CD14-positive monocyte (primary cell): ENCODE results near the gene ACTN4. TPM values are rescaled to one million over a fixed set of nuclear protein-coding genes. Genes with fewer than 3 reads are reported as not detected.

Experiments
- DNase-seq, 3 donors: peaks; one replicate each; pipeline ENCODE4 v3.0.0-alpha.2; 2011 to 2022
- H2AFZ ChIP-seq: 2 replicates; pipeline ENCODE4 v1.6.0; 2012; ENCODE audit warnings: mild to moderate bottlenecking, low read depth, low read length, inconsistent platforms; ENCODE audit not compliant: insufficient read depth, poor library complexity, severe bottlenecking
- H3K27ac ChIP-seq, 2 donors: 1 replicate in 1 of 2; 2 replicates in 1 of 2; pipeline ENCODE4 v1.5.1; 2012 to 2013; ENCODE audit warnings: low read length in 2 of 2, control low read depth in 1 of 2, inconsistent platforms in 1 of 2, low read depth in 1 of 2, mild to moderate bottlenecking in 1 of 2
- H3K27me3 ChIP-seq, 2 donors: one replicate each; pipeline versions ENCODE4 v1.6.0 to v1.6.1; 2011 to 2013; ENCODE audit warnings: low read length in 2 of 2; ENCODE audit not compliant: control insufficient read depth in 2 of 2, insufficient read depth in 2 of 2
- H3K36me3 ChIP-seq, 2 donors: replicated peaks in 1 of 2; 1 replicate in 1 of 2; 2 replicates in 1 of 2; pipeline versions ENCODE4 v1.5.1 to v1.6.1; 2012 to 2013; ENCODE audit warnings: low read length in 2 of 2, control low read depth in 1 of 2, inconsistent platforms in 1 of 2, mild to moderate bottlenecking in 1 of 2; ENCODE audit not compliant: insufficient read depth in 2 of 2, control insufficient read depth in 1 of 2
- H3K4me1 ChIP-seq, 2 donors: 1 replicate in 1 of 2; 2 replicates in 1 of 2; pipeline versions ENCODE4 v1.5.1 to v1.6.1; 2012 to 2013; ENCODE audit warnings: low read length in 2 of 2, control low read depth in 1 of 2, inconsistent platforms in 1 of 2, mild to moderate bottlenecking in 1 of 2, moderate library complexity in 1 of 2; ENCODE audit not compliant: insufficient read depth in 2 of 2, control insufficient read depth in 1 of 2
- H3K4me2 ChIP-seq: replicated peaks from 2 replicates; pipeline ENCODE3; 2012; ENCODE audit warnings: low read length, moderate library complexity, mild to moderate bottlenecking; ENCODE audit not compliant: poor library complexity, severe bottlenecking; ENCODE audit errors: extremely low read depth
- H3K4me3 ChIP-seq, 3 experiments: fragments of 200-600 bp in 1 of 3; sonication (generic) in 1 of 3; replicated peaks in 1 of 3; 1 replicate in 2 of 3; 2 replicates in 1 of 3; pipeline ENCODE4 v1.5.1; 2011 to 2013; ENCODE audit warnings: low read length in 3 of 3, mild to moderate bottlenecking in 3 of 3, control low read depth in 2 of 3, low read depth in 2 of 3, inconsistent platforms in 1 of 3, moderate library complexity in 1 of 3
- H3K79me2 ChIP-seq: 2 replicates; pipeline ENCODE4 v1.6.0; 2012; ENCODE audit warnings: mild to moderate bottlenecking, control low read depth, inconsistent platforms, low read length, moderate library complexity; ENCODE audit not compliant: insufficient read depth
- H3K9ac ChIP-seq: 2 replicates; pipeline ENCODE4 v1.6.0; 2017; ENCODE audit warnings: low read length, mild to moderate bottlenecking; ENCODE audit not compliant: insufficient read depth, poor library complexity, severe bottlenecking
- H3K9me3 ChIP-seq, 2 donors: replicated peaks in 1 of 2; 1 replicate in 1 of 2; 2 replicates in 1 of 2; pipeline versions ENCODE4 v1.5.1 to v1.6.1; 2012 to 2013; ENCODE audit warnings: low read length in 2 of 2, control low read depth in 1 of 2; ENCODE audit not compliant: control insufficient read depth in 1 of 2, insufficient read depth in 1 of 2
- H4K20me1 ChIP-seq: 2 replicates; pipeline ENCODE4 v1.6.0; 2012; ENCODE audit warnings: mild to moderate bottlenecking, low read length, control low read depth, moderate library complexity; ENCODE audit not compliant: insufficient read depth
- H3K27ac Mint-ChIP-seq, 7 donors: one replicate each; pipeline ENCODE4 v1.8.0; 2020; ENCODE audit warnings: mild to moderate bottlenecking in 7 of 7, mixed read lengths in 7 of 7, moderate library complexity in 6 of 7, inconsistent platforms in 2 of 7
- H3K27me3 Mint-ChIP-seq, 3 donors: one replicate each; pipeline ENCODE4 v1.8.0; 2021 to 2022; ENCODE audit warnings: low read depth in 3 of 3, mild to moderate bottlenecking in 3 of 3, mixed read lengths in 3 of 3, moderate library complexity in 3 of 3, inconsistent platforms in 1 of 3
- H3K36me3 Mint-ChIP-seq, 2 donors: one replicate each; pipeline ENCODE4 v1.8.0; 2020; ENCODE audit warnings: mixed read lengths in 2 of 2, inconsistent platforms in 1 of 2, mild to moderate bottlenecking in 1 of 2
- H3K4me1 Mint-ChIP-seq: one replicate; pipeline ENCODE4 v1.8.0; 2020; ENCODE audit warnings: mild to moderate bottlenecking, mixed read lengths
- H3K4me3 Mint-ChIP-seq, 2 donors: one replicate each; pipeline ENCODE4 v1.8.0; 2020; ENCODE audit warnings: mild to moderate bottlenecking in 2 of 2, mixed read lengths in 2 of 2, moderate library complexity in 1 of 2
- H3K9me3 Mint-ChIP-seq, 7 donors: one replicate each; pipeline ENCODE4 v1.8.0; 2020 to 2022; ENCODE audit warnings: mixed read lengths in 7 of 7, mild to moderate bottlenecking in 6 of 7, moderate library complexity in 6 of 7, inconsistent platforms in 2 of 7
- WGBS: methylation state at CpG from one replicate; pipeline ENCODE4 v1.1.5; 2013; ENCODE audit warnings: missing lambda C conversion rate; ENCODE audit not compliant: insufficient coverage; 5-methylcytosine and 5-hydroxymethylcytosine counted together
- intact Hi-C, 2 donors: fragments of 100-400 bp; cut with micrococcal nuclease; formaldehyde crosslinking; loops; one replicate each; pipeline versions ENCODE4 v1.15.0 to v1.15.1; 2023
- polyA plus RNA-seq, 3 donors: library from polyadenylated mRNA; depleted of rRNA in 1 of 3; unstranded in 2 of 3; stranded (reverse) in 1 of 3; fragments of 300-500 nt in 2 of 3; fragments of >200 nt in 1 of 3; fragmentation: Illumina TruSeq in 2 of 3; gene quantifications; 1 replicate in 2 of 3; 2 replicates in 1 of 3; pipeline ENCODE4 v1.2.3, GENCODE V29; 2012 to 2021
- TF ChIP-seq, protein P1 (sequence below): fragments of 200-600 bp; IDR thresholded peaks from one replicate; pipeline ENCODE4 v1.8.0; 2022; ENCODE audit warnings: antibody characterized with exemption, mild to moderate bottlenecking

ACTN4 gene
- polyA plus RNA-seq, 3 donors = 8.4 to 177 (median 16.0) TPM

DNA sequence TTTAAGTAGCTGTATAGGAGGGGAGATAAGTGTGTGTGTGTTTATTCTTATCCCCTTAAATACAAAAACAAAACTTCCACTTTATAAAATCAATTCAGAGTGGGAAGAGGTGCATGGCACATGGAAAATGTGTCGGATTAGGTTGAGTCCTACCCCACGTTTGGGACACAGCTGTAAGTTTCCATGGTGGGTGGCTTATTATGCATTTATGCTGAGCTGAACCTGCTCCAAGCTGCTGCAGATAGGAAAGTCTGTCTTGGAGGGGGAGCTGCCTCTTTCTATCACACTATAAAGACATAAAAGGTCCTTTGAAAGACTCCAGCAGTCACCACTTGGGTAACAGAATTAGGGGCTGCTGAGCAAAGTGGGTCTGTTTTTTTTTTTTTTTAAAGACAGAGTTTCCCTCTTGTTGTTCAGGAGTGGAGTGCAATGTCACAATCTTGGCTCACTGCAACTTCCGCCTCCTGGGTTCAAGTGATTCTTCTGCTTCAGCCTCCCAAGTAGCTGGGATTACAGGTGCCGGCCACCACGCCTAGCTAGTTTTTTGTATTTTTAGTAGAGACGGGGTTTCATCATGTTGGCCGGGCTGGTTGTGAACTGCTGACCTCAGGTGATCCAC lies 15.2 kb downstream of the ACTN4 start:
- Mint-ChIP-seq H3K4me3 (no peak overlapping the region), H3K27ac (peak overlapping the region; percentile 62 to 88 (median 77)), H3K27me3 (no peaks in the 10 kb centered on the region), H3K36me3 (peaks cover 18 to 29% of the 10 kb centered on the region in 2 donors), H3K9me3 (no peaks in the 10 kb centered on the region), H3K4me1 (peaks cover 71% of the 10 kb centered on the region)
- Histone ChIP-seq H3K36me3 (peaks cover 0 to 15% of the 10 kb centered on the region in 2 donors), H3K79me2 (peaks cover 100% of the 10 kb centered on the region), H3K9me3 (no peaks in the 10 kb centered on the region), H2AFZ (no peak overlapping the region), H4K20me1 (peaks cover 97% of the 10 kb centered on the region), H3K4me3 (peak overlapping the region in 1 of 3 experiments; percentile 4), H3K4me2 (peak overlapping the region; percentile 8), H3K27me3 (no peaks in the 10 kb centered on the region), H3K4me1 (peaks cover 57 to 67% of the 10 kb centered on the region in 2 donors), H3K9ac (no peak overlapping the region), H3K27ac (peak overlapping the region in 1 of 2 donors; percentile 68)
- intact Hi-C loops = no loop called here
- 74% methylated on average over 2 of the region's 7 CpGs for WGBS
- TF ChIP-seq, protein P1, sequence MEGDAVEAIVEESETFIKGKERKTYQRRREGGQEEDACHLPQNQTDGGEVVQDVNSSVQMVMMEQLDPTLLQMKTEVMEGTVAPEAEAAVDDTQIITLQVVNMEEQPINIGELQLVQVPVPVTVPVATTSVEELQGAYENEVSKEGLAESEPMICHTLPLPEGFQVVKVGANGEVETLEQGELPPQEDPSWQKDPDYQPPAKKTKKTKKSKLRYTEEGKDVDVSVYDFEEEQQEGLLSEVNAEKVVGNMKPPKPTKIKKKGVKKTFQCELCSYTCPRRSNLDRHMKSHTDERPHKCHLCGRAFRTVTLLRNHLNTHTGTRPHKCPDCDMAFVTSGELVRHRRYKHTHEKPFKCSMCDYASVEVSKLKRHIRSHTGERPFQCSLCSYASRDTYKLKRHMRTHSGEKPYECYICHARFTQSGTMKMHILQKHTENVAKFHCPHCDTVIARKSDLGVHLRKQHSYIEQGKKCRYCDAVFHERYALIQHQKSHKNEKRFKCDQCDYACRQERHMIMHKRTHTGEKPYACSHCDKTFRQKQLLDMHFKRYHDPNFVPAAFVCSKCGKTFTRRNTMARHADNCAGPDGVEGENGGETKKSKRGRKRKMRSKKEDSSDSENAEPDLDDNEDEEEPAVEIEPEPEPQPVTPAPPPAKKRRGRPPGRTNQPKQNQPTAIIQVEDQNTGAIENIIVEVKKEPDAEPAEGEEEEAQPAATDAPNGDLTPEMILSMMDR = no peak
- DNase-seq = peak in 1 of 3 donors; percentile 27

DNA sequence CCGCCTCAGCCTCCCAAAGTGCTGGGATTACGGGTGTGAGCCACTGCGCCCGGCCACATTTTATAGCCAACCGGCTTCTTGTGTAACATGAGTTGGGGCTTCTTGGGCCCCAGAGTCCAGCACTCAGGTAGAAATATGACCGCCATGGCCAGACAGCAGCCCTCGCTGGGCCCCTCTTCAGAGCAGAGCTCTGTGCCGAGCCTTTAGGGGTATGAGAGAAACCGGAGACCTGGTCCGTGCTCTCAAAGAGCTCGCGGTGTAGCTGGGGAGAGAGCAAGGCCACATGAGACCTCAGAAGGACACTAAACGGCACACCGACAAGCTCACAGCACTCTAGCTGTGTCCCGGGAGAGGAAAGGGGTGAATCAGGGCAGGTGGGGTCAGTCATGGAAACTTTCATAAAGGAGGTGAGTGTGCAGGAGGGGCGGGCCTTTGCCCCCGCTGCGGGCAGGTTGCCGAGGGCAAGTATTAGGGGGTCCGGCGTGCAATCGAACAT lies 15.8 kb downstream of the ACTN4 start:
- Histone ChIP-seq H3K4me2 (no peak overlapping the region), H3K9me3 (no peaks in the 10 kb centered on the region), H3K27me3 (no peaks in the 10 kb centered on the region), H3K27ac (peak overlapping the region; percentile 27 to 68), H3K36me3 (peaks cover 0 to 10% of the 10 kb centered on the region in 2 donors), H3K4me1 (peaks cover 63 to 72% of the 10 kb centered on the region in 2 donors), H2AFZ (no peak overlapping the region), H3K4me3 (no peak overlapping the region), H3K9ac (no peak overlapping the region), H3K79me2 (peaks cover 100% of the 10 kb centered on the region), H4K20me1 (peaks cover 98% of the 10 kb centered on the region)
- TF ChIP-seq, protein P1 = no peak
- WGBS = 91% methylated on average over 22 of the region's 22 CpGs
- no peak overlapping the region for H3K4me3 Mint-ChIP-seq
- intact Hi-C loops = no loop called here
- peak overlapping the region; percentile 51 to 88 (median 80) for H3K27ac Mint-ChIP-seq
- DNase-seq = no peak
- H3K27me3 Mint-ChIP-seq = no peaks in the 10 kb centered on the region
- no peaks in the 10 kb centered on the region for H3K9me3 Mint-ChIP-seq
- peaks cover 72% of the 10 kb centered on the region for H3K4me1 Mint-ChIP-seq
- peaks cover 12 to 27% of the 10 kb centered on the region in 2 donors for H3K36me3 Mint-ChIP-seq
